ENCODE measurements around the gene ADCY3.

- TF ChIP-seq CTCF (IDR thresholded peaks at IDR 0.05) (no peak), POLR2AphosphoS5 (IDR thresholded peaks at IDR 0.05) (no peak), EP300 (IDR thresholded peaks at IDR 0.05) (no peak), POLR2A (IDR thresholded peaks at IDR 0.05) (no peak)
These were observed 20.6 kb downstream of the ADCY3 start for GRCh38 chr2:24899361-24899910.
